GM18508 (cell line): Measurements from ENCODE around the gene GTF2F1.
"Not testable (repeated sequence)": the region's sequence is repeated elsewhere in the genome, so short reads cannot be mapped to it uniquely, and the experiment has no call there.

Source experiments
- ATAC-seq: cut with Tn5 transposase; IDR thresholded peaks from one replicate; pipeline ENCODE4 v1.9.1; 2021; ENCODE audit warnings: moderate number of reproducible peaks; ENCODE audit not compliant: insufficient read depth, unreplicated experiment

The GTF2F1 gene

DNA sequence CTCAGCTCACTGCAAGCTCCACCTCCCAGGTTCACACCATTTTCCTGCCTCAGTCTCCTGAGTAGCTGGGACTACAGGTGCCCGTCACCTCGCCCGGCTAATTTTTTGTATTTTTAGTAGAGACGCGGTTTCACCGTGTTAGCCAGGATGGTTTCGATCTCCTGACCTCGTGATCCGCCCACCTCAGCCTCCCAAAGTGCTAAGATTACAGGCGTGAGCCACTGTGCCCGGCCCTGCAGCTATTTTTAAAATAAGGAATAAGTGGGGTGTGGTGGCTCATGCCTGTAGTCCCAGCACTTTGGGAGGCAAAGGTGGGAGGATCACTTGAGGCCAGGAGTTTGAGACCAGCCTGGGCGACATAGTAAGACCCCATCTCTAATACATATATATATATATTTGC lies 32.5 kb downstream of the GTF2F1 start:
- not testable (repeated sequence) for ATAC-seq

DNA sequence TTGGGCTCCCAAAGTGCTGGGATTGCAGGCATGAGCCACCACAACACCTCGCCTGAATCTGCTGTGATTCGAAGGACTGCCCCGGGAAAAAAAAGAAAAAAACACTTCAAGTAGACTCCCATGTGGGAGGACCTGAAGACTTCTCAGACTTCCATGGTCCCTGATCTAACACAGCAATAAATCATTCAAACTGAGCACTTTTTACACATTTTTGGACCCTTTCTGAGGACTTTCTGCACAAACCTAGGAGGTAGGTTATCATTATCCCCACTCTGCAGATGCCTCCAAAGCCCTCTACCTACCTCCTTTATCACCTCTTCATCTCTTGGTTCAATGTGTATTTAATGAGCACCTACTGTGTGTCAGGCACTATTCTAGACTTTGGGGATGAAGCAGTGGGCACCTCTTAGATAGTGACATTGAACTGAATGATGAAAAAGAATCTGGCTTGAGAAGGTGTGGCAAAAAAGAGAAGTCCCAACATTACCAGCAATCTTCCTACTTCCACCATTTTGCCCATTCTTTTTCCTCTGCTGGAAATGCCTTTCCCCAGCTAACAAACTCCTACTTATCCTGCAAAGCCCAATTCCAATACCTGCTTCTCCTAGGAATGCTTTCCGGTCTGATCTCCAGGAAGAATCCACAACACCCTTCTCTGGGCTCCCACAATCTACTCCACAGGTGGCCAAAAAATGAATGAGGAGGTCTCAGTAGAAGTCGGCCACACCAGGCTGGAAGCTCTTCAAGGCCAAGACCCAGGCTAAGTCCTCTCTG lies 33.2 kb downstream of the GTF2F1 start:
- no peak for ATAC-seq

DNA sequence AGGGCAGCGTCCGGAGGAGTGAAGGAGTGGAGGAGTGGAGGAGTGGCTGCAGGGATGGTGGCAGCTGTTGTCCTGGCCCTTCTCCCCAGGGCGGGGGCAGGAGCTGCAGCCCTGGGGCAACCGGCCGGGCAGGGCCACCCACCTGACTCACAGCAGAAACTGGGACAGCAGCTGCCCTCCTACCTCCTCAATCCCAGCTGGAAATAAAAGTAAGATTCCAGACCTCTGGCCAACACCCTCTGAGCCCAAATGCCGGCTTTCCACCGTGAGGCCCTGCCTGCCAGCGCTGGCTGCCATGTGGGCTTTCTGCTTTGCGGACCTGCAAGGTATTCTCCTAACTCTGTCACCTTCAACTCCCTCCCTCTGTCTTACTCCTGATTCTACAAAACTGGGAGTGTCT lies 35.0 kb downstream of the GTF2F1 start:
- ATAC-seq: no peak

- ATAC-seq: no peak
Observed at GRCh38 chr19:6357174-6357573, 35.8 kb downstream of the GTF2F1 start.

DNA sequence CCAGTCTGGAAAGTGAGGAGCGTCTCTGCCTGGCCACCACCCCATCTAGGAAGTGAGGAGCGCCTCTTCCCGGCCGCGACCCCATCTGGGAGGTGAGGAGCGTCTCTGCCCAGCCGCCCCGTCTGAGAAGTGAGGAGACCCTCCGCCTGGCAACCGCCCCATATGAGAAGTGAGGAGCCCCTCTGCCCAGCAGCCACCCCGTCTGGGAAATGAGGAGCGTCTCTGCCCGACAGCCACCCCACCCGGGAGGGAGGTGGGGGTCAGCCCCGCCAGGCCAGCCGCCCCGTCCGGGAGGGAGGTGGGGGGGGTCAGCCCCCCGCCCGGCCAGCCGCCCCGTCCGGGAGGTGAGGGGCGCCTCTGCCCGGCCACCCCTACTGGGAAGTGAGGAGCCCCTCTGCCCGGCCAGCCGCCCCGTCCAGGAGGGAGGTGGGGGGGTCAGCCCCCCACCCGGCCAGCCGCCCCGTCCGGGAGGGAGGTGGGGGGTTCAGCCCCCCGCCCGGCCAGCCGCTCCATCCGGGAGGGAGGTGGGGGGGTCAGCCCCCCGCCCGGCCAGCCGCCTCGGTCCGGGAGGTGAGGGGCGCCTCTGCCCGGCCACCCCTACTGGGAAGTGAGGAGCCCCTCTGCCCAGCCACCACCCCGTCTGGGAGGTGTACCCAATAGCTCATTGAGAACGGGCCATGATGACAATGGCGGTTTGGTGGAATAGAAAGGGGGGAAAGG lies 37.5 kb downstream of the GTF2F1 start:
- not testable (repeated sequence) for ATAC-seq

DNA sequence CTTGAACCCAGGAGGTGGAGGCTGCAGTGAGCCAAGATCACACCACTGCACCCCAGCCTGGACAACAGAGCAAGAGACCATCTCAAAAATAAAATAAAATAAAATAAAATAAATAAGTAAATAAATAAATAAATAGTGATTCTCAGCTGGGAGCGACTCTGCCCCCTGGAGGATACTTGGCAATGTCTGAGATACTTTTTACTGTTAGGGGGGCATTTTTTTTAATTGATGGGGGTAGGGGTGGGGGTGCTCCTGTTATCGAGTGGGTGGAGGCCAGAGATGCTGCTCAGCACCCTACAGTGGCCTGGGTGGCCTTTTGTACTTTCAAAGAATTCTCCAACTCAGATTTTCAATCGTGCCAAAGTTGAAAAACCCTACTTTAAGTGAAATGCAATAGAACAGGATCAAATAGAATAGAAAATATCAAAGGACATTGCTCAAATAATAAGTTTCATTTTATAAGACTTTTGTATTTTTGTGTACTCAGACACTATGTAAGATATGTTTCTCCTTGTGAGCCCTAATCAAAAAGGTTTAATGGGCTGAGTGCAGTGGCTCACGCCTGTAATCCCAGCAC lies 38.8 kb downstream of the GTF2F1 start:
- no peak for ATAC-seq

- no peak for ATAC-seq
Observed at GRCh38 chr19:6352381-6353165, 40.4 kb downstream of the GTF2F1 start.

DNA sequence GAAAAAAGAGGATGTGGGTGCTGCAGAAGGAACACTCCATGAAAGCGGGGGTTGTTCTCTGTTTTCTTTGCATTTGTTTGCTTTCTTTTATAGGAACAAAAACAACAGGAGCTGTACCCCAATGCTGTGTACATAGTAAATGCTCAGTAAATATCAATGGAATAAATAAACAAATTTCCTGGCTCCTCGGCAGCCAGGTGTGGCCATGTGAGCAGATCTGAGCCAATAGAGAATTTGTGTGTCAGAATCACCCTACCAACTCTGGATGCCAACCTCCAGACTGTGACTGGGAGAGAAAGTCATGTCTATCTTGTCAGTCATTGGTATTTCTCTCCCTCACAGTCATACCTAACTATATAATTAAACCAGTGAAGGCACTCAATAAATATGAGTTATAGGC lies 42.3 kb downstream of the GTF2F1 start:
- no peak for ATAC-seq

- ATAC-seq: not testable (repeated sequence)
Observed at GRCh38 chr19:6349271-6349670, 43.7 kb downstream of the GTF2F1 start.

- no peak for ATAC-seq
Observed at GRCh38 chr19:6343462-6343861, 49.5 kb downstream of the GTF2F1 start.

DNA sequence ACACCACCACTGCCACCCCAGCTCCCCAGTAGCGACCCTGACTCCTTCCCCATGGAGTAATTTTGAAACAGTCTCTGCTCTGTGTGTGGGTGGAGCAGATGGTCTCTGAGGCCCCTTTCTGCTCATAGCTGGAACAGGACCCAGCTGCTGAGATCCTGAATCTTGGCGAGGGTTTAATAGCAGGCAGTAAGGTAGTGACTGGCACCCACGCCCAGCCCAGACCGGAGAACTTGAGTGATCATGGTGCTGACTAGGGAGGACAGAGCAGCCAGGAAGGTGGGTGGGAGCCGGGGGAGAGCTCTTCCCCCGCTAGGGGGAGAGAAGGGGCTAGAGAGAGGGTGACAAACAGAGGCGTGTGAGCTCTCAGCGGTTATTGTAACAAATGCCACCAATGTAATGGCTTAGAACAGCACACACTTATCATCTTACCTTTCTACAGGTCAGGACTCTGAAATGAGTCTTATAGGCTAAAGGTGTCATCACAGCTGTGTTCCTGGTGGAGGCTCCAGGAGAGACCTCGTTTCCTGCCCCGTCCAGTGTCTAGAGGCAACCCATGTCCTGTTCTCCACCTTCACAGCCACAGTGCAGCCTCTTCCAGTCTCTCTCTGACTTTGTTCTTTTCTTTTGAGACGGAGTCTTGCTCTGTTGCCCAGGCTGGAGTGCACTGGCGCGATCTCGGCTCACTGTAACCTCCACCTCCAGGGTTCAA lies 52.3 kb downstream of the GTF2F1 start:
- ATAC-seq: no peak

DNA sequence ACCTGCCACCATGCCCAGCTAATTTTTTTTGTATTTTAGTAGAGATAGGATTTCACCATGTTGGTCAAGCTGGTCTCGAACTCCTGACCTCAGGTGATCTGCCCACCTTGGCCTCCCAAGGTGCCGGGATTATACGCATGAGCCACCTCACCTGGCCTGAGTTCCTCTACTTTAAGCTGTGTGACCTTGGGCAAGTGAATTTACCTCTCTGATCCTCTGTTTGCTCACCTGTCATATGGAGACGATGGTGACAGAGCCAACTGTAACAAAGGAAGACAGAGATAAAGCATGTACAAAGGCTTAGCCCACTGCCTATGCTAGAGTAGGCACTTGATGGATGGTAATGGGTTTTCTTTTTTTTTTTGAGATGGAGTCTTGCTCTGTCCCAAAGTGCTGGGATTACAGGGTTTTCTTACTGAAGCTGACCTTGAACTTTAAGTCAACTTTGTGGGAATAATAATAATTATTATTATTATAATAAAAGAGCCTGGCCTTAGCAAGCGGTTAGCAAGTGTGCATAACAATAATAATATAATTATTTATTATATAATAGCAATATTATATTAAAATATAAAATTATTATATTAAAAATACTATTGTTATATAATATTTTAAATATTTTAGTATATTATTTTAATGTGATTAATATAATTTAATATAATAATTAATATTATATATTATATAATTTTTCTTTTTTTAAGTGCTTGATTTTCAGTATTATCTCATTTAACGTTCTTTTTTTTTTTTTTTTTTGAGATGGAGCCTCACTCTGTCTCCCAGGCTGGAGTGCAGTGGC lies 58.3 kb downstream of the GTF2F1 start:
- no peak for ATAC-seq

- no peak for ATAC-seq
Observed at GRCh38 chr19:6333439-6333838, 59.5 kb downstream of the GTF2F1 start, which contains the start of gene ACER1. Gene ACER1 (minus strand): TSS chr19:6333612. CDS start chr19:6333551, 61 bp downstream.
